PC-9 (cell line): ENCODE results near the gene ADARB2.

ENCODE experiments used
- CTCF ChIP-seq: fragments of 200-600 bp; sonication (generic); conservative IDR thresholded peaks from 2 replicates; pipeline ENCODE4 v1.6.1; 2017; ENCODE audit warnings: mixed run types, antibody characterized with exemption, mild to moderate bottlenecking, moderate library complexity
- EZH2 ChIP-seq: fragments of 200-600 bp; sonication (generic); IDR thresholded peaks from 2 replicates; pipeline ENCODE4 v1.8.0; 2017; ENCODE audit warnings: antibody characterized with exemption, low read depth

- TF ChIP-seq CTCF, result no peak
- TF ChIP-seq EZH2, result no peak
Measured at GRCh38 chr10:1153805-1154351, 583.4 kb downstream of the ADARB2 start.
